Measurements from ENCODE around the gene VEZF1.

VEZF1 gene

DNA sequence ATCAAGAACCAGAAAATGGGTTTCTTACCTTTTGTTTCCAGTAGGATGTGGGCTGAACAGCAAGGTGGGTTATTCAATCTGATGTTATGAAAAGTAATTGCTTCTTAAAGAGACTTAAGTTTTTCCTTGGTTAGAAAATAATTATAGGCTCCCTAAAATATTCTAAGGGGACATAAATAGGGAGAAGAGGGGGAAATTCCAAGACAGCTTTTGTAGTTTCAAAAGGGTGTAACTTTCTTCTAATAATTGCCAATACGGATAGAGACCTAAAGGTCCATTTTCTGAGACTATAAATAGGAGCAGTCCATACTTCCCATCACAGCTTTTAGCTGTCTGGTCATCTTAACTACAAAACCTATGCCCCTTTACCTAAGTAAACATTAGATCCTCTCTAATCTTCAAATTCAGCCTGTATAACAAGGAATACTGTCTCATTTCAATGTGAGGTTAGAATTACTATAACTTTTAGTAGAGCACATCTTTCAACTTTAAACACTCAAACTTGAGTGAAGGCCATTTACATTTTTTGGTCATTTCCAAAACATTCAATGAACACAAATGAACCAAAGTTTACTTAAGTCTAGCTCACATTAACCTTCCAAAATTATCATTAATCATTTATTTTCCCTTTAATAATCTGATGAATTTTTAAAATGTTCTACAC is 13.5 kb upstream of the VEZF1 start:
- Histone ChIP-seq H4K20me1 (ENCODE audit: insufficient read depth, low read length) (peaks cover 77% of the 10 kb centered on the region), H3K9ac (ENCODE audit: low read depth, low read length) (no peak overlapping the region), H3K27me3 (ENCODE audit: insufficient read depth, low read length, poor library complexity) (no peaks in the 10 kb centered on the region), H3K4me2 (ENCODE audit: insufficient read depth, low read length) (peak overlapping the region; percentile 10; the same call in 1 of the 2 replicates), H3K4me1 (ENCODE audit: insufficient read depth, low read length) (peaks cover 46% of the 10 kb centered on the region), H3K27ac (ENCODE audit: low read length) (no peak overlapping the region), H3K4me3 (ENCODE audit: low read depth in 1 of 2, low read length in 2 of 2) (no peak overlapping the region), H3K9me3 (ENCODE audit: insufficient read depth, low read length, severe bottlenecking) (no peaks in the 10 kb centered on the region), H3K36me3 (ENCODE audit: insufficient read depth, low read length) (peaks cover 78% of the 10 kb centered on the region), H2AFZ (ENCODE audit: low read depth, low read length) (no peak overlapping the region), H3K79me2 (ENCODE audit: insufficient read depth, low read length) (peaks cover 50% of the 10 kb centered on the region)
- DNase-seq = no peak
- no peak for ATAC-seq (ENCODE audit: insufficient read depth, low read depth)
- TF ChIP-seq CTCF (IDR thresholded peaks at IDR 0.05; ENCODE audit: borderline replicate concordance, extremely low read depth, low read length, poor library complexity, severe bottlenecking) (no peak), EZH2 (IDR thresholded peaks at IDR 0.05; ENCODE audit: borderline replicate concordance, low read depth, low read length, severe bottlenecking) (no peak)

- DNase-seq = no peak
- Histone ChIP-seq H3K79me2 (ENCODE audit: insufficient read depth, low read length) (peaks cover 30% of the 10 kb centered on the region), H3K27me3 (ENCODE audit: insufficient read depth, low read length, poor library complexity) (no peaks in the 10 kb centered on the region), H3K36me3 (ENCODE audit: insufficient read depth, low read length) (peaks cover 58% of the 10 kb centered on the region), H3K9me3 (ENCODE audit: insufficient read depth, low read length, severe bottlenecking) (no peaks in the 10 kb centered on the region), H3K4me2 (ENCODE audit: insufficient read depth, low read length) (no peak overlapping the region; the same call in 1 of the 2 replicates), H4K20me1 (ENCODE audit: insufficient read depth, low read length) (peaks cover 57% of the 10 kb centered on the region), H2AFZ (ENCODE audit: low read depth, low read length) (no peak overlapping the region), H3K27ac (ENCODE audit: low read length) (no peak overlapping the region), H3K4me1 (ENCODE audit: insufficient read depth, low read length) (peaks cover 39% of the 10 kb centered on the region), H3K9ac (ENCODE audit: low read depth, low read length) (no peak overlapping the region), H3K4me3 (ENCODE audit: low read depth in 1 of 2, low read length in 2 of 2) (no peak overlapping the region)
- TF ChIP-seq EZH2 (IDR thresholded peaks at IDR 0.05; ENCODE audit: borderline replicate concordance, low read depth, low read length, severe bottlenecking) = no peak
- peak; percentile 92 for TF ChIP-seq CTCF (IDR thresholded peaks at IDR 0.05; ENCODE audit: borderline replicate concordance, extremely low read depth, low read length, poor library complexity, severe bottlenecking)
- peak; percentile 74 for ATAC-seq (ENCODE audit: insufficient read depth, low read depth)
These were observed 11.5 kb upstream of the VEZF1 start for GRCh38 chr17:57999496-58000017.

DNA sequence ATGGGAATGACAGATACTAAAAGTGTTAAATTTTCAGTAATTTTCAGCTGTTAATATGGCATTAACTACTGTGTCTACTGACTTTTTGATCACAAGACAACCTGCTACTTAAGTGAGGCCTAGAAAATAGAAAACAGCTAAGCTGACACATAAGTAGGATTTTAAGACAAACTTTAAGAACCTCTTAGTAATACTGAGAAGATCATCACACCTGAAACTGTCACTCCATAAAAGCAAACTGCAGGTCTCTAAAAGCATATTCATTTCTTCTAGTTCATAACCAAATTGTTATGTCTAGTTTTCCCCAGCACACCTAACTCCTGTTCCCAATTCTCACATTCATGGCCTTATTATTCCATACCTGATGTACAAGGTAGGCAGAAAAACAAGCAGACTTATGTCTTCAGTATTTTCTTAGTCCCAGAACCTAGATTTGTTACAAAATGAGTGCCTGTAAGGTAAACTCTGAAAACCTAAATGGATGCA is 11.0 kb upstream of the VEZF1 start:
- Histone ChIP-seq H2AFZ (ENCODE audit: low read depth, low read length) (no peak overlapping the region), H3K9ac (ENCODE audit: low read depth, low read length) (no peak overlapping the region), H4K20me1 (ENCODE audit: insufficient read depth, low read length) (peaks cover 52% of the 10 kb centered on the region), H3K27me3 (ENCODE audit: insufficient read depth, low read length, poor library complexity) (no peaks in the 10 kb centered on the region), H3K4me2 (ENCODE audit: insufficient read depth, low read length) (no peak overlapping the region), H3K4me3 (ENCODE audit: low read depth in 1 of 2, low read length in 2 of 2) (no peak overlapping the region), H3K79me2 (ENCODE audit: insufficient read depth, low read length) (peaks cover 25% of the 10 kb centered on the region), H3K4me1 (ENCODE audit: insufficient read depth, low read length) (peaks cover 39% of the 10 kb centered on the region), H3K36me3 (ENCODE audit: insufficient read depth, low read length) (peaks cover 53% of the 10 kb centered on the region), H3K27ac (ENCODE audit: low read length) (no peak overlapping the region; the same call in 1 of the 2 replicates), H3K9me3 (ENCODE audit: insufficient read depth, low read length, severe bottlenecking) (no peaks in the 10 kb centered on the region)
- DNase-seq = no peak
- TF ChIP-seq CTCF (IDR thresholded peaks at IDR 0.05; ENCODE audit: borderline replicate concordance, extremely low read depth, low read length, poor library complexity, severe bottlenecking) (no peak), EZH2 (IDR thresholded peaks at IDR 0.05; ENCODE audit: borderline replicate concordance, low read depth, low read length, severe bottlenecking) (no peak)
- ATAC-seq (ENCODE audit: insufficient read depth, low read depth) = no peak
